Stimulated activated CD8-positive, alpha-beta memory T cell treated with anti-CD3 and anti-CD28 coated beads, Interleukin-7, amount 100 ng/mL, for 4 hours (primary cell): ENCODE measurements around the gene MYG1.

Experiments
- DNase-seq, 2 donors: peaks; one replicate each; pipeline ENCODE4 v3.0.0-alpha.2; 2020; ENCODE audit warnings: low read depth in 2 of 2

MYG1 gene, protein sequence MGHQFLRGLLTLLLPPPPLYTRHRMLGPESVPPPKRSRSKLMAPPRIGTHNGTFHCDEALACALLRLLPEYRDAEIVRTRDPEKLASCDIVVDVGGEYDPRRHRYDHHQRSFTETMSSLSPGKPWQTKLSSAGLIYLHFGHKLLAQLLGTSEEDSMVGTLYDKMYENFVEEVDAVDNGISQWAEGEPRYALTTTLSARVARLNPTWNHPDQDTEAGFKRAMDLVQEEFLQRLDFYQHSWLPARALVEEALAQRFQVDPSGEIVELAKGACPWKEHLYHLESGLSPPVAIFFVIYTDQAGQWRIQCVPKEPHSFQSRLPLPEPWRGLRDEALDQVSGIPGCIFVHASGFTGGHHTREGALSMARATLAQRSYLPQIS

DNA sequence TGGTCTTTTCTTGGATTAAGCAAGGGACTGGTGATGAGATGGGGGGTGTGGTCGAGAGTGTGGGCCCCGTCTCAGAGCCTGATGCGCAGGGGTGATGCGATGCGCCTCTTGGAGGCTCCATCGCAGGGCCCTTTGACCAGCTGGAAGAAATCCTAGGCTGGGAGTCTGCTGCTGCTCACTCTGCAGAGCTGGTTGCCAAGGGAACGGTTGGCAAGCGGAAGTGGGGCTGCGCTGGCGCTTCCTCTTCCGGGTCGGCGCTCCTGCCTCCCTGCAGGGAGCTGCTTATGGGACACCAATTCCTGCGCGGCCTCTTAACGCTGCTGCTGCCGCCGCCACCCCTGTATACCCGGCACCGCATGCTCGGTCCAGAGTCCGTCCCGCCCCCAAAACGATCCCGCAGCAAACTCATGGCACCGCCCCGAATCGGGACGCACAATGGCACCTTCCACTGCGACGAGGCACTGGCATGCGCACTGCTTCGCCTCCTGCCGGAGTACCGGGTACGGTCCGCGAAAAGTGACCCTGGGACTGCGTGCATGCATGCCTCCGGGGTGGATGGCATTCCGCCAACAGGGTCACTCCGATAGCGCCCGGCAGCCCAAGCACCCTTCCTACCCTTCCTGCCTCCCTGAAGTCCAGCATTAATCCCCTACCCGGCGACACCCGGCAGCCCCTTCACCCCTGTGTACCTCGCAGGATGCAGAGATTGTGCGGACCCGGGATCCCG is at the start of gene MYG1:
Gene MYG1, plus strand, starts transcription at position 242 of the 727 bp plus-strand sequence. Its CDS starts 43 bp downstream, at position 285.
- peak; percentile 64 to 75 for DNase-seq

DNA sequence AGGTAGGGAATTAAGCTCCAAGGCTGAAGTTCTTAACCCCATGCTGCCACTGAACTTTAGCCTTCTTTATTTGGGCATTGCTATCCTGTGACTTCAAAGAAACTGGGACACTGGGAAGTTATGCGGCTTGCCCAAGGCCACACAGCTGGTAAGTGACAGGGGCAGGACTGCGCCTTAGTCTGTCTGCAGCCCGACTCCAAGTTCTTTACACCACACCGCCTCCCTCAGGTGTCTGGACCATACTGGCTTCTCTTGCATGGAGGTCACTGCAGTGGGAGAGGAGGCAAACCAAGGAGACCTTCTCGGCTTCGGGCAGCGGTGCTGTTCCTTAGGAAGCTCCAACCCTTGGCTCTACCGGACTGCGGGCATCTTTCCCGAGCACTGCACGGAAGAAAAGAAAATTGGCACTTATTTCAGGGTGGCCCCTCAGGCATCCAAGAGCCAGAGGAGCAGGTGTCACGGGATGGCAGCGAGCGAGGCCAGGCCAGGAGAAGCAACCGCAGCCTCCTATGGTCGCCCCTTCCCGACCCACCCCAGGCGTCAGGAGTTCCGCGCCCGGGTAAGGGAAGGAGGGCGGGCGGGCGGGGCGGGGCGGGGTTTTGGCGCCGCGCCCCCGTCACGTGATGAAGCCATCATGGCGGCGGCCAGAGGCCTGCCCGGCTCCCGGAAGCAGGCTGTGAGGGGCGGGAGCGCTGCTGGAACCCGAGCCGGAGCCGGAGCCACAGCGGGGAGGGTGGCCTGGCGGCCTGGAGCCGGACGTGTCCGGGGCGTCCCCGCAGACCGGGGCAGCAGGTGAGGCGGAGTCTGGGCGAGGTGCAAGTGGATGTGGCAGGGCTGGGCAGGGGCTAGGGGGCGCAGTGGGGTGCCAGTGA is 47.8 kb upstream of the MYG1 start:
- DNase-seq: peak; percentile 34 to 65

DNA sequence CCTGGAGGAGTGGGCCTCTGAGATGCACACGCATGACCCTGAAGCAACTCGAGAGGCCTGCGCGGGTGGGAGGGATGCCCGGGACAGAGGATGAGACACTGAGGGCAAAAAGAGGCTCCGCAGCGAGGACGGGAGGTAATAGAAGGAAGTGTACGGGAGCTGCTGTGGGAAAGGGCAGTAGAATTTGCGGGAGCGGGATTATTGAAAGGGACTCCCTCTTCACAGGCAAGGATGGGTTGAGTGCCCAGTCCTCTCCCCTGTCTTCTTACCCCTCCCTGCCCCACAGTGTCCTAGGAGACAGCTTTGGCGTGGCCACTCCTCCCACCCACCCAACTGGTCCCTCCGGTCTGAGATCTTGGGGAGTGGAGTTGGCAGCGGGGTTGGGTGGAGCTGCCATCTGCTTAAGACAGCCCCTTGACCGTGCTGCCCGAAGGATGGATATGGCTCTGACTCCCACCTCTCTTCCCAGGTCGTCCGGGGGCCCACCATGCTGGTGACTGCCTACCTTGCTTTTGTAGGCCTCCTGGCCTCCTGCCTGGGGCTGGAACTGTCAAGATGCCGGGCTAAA is 47.1 kb upstream of the MYG1 start:
- no peak for DNase-seq

DNA sequence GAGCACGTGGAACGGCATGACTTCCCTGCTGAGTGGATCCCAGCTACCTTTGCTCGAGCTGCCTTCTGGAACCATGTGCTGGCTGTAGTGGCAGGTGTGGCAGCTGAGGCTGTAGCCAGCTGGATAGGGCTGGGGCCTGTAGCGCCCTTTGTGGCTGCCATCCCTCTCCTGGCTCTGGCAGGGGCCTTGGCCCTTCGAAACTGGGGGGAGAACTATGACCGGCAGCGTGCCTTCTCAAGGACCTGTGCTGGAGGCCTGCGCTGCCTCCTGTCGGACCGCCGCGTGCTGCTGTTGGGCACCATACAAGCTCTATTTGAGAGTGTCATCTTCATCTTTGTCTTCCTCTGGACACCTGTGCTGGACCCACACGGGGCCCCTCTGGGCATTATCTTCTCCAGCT is 46.2 kb upstream of the MYG1 start:
- DNase-seq: no peak

DNA sequence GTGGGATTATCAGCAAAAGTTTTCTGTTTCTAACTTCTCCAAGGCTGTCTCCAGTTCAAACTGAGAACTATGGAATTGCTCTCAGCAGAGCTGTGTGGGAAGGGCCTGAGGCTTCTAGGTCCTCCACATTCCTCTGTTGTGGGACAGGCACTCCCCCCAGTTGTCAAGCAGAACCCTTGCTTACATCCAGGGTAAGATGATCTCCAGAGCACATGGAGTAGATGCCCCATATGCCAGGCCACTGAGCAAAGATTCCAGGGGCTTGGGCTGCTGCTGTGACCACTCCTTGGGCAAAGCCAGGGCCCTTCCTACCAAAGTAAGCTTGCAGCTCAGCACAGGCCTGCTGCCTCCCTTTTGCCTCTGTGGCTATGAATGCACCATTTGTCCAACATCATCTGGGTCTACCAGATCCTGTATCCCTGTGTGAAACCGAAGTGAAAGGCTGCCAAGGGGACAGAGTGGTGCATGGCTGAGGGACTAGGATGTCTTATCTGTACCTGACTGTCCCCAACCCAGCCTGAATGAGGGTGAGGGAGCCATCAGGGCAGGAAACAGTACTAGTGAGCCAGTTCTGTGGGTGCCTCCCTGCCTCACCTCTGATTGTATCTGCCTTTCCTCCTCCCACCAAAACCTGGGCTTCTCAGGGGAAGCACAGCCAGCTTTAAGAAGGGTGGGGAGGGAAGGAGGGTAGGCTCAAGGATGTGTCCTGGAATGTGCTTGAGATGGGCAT is 44.5 kb upstream of the MYG1 start:
- DNase-seq: no peak

DNA sequence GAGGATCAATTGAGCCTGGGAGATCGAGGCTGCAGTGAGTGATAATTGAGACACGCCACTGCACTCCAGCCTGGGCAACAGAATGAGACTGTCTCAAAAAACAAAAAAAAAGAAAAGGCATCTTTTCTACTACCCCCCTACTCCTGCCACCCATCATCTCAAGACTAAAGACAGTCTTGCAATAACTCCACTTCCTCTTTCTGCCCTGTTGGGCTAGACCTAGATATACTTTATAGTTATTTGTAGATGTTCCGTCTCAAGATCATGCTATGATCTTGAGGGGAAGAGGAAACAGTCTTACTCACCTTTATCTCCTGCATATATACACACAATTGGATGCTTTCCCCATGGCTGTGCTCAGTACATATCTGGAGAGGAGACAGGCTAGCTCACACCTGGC is 43.5 kb upstream of the MYG1 start:
- no peak for DNase-seq

DNA sequence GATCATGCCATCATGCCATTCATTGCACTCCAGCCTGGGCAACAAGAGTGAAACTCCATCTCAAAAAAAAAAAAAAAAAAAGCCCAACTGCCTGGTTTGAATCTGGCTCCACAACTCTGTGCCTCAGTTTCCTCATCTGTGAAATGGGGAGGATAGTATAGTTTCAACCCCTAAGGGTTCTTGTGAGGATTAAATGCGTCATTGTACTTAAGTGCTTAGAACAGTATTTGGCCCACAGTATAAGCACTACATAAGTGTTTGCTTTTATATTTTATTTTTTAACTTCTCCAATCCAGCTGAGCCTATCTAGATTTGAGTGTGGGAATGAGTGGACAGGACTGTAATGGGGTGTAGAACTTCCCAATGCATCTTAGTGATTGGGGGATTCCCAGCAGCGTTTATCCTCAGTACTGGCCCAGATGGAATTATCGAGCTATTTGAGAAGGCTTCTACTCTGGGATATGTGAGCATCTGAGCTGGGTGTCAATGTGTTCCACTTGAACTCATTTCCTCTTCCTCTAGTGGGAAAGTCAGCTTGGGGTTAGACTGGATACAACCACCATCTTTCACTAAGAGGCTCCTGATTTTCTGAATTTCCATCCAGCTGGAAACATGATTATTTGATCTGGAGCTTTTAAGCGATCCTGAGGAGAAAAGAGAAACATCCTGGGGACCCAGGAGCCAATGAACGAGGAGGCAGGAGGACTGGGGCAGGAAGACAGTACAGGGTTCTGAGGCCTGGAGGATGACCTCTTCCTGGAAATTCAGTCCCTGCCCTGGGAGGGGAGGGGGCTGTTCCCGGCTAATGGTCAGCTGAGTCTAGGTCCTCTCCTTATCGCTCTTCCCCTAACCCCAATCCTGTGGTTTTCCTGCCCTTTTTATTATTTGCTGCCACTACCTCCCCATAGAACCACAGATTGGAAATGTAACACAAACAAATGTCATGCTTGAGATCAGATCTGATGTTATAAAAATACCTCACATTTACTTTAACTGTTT is 40.7 kb upstream of the MYG1 start:
- no peak for DNase-seq

DNA sequence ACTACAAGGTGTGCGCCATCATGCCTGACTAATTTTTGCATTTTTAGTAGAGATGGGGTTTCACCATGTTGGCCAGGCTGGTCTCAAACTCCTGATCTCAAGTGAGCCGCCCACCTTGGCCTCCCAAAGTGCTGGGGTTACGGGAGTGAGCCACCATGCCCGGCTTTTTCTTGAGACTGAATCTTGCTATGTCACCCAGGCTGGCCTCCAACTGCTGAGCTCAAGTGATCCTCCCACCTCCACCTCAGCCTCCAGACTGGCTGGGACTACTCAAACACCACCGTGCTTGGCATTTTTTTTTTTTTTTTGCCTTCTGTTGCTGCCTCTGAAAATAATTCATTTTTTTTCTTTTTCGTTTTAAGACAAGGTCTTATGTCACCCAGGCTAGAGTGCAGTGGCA is 39.6 kb upstream of the MYG1 start:
- DNase-seq: no peak

DNA sequence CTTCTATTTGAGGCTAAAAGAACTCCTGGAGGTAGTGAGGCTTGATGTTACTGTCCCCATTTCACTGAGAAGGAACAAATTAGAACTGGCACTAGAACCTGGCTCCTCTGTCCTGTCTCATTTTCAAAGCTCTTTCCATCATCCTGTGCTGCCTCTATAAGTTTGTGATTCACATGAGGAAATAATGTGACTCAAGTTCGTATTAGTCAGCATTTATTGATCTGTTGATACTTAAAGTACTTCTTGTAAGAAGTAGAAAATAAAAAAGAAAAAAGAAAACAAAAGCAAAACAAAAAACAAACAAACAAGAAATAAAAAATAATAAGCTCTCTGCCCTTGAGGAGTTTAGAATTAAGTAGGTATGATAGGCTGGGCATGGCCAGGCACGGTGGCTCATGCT is 33.7 kb upstream of the MYG1 start:
- DNase-seq: no peak

DNA sequence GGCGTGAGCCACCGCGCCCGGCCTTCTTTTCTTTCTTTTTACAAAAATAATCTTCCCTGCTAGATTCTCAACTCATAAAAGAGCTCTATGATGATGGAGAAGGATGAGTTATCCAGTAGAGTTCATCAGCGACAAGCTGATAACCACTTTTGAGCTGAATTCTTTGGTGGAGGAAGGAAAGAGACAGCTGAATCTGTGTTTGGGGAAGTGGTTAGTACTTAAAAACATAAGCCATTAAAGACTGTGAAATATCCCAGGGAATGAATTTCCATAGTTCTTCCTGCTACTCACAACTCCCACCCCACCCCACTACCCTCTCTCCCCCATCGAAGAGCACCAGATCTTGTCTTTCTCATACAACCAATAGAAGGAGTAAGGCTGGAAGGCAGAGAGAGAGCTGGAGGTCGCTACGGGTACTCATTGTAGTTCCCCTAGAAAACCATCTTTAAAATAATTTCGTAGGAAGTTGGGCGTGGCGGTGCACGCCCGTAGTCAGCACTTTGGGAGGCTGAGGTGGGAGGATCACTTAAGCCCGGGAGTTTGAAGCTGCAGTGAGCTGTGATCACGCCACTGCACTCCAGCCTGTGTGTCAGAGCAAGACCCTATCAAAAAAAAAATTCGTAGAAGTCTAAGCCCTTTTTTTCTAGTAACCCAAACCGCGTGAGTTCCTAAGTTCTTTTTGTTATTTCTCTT is 32.0 kb upstream of the MYG1 start:
- peak; percentile 19 to 39 for DNase-seq

DNA sequence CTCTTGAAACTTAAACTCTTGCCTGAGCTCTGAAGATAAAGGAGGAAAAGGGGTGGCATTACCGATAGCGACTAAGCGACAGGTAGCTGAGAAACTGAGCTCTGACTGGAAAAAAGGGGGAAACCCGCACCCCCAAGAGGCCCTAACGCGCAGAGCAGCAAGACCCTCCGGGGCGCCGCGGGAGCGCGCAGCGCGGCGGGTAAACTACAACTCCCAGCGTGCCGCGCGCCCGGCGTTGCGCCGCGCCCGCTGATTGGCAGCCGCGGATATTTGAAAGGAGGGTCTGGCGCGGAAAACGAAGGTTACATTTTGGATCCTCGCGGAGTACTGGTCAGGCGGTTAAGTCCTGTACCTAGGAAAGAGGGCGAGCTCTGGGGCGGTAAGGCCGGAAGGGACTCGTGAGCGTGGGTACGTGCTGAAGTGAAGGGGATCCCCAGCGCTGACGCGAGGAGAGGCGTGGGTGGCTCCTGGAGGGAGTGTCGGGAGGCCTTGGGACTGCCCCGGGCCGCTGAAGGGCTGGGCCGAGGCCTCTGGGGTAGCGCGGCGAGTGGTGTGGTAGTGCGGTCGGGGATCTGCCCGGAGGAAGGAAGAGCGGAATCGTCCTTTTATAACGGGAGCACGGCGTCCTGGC is 31.4 kb upstream of the MYG1 start, which contains the start of gene ESPL1:
Gene ESPL1, plus strand, starts transcription at position 301 of the 631 bp plus-strand sequence. CDS start 468 bp downstream, outside the sequence.
- DNase-seq: peak; percentile 76 to 79

DNA sequence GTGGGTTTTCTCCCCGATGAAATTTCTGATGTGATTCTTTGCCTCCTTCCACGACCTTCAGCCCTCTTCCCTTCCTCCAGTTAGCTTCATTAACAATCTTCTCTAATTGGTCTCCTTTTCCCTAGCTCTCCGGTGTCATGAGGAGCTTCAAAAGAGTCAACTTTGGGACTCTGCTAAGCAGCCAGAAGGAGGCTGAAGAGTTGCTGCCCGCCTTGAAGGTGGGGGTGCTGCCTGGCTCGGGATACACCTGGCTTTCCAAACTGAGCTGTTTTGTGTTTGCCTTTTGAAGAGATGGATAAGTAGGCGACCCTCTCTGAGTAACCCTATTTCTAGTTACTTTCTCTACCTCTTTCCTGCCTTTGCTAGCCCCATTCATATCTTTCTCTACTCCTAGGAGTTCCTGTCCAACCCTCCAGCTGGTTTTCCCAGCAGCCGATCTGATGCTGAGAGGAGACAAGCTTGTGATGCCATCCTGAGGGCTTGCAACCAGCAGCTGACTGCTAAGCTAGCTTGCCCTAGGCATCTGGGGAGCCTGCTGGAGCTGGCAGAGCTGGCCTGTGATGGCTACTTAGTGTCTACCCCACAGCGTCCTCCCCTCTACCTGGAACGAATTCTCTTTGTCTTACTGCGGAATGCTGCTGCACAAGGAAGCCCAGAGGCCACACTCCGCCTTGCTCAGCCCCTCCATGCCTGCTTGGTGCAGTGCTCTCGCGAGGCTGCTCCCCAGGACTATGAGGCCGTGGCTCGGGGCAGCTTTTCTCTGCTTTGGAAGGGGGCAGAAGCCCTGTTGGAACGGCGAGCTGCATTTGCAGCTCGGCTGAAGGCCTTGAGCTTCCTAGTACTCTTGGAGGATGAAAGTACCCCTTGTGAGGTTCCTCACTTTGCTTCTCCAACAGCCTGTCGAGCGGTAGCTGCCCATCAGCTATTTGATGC is 30.6 kb upstream of the MYG1 start:
- DNase-seq: no peak

DNA sequence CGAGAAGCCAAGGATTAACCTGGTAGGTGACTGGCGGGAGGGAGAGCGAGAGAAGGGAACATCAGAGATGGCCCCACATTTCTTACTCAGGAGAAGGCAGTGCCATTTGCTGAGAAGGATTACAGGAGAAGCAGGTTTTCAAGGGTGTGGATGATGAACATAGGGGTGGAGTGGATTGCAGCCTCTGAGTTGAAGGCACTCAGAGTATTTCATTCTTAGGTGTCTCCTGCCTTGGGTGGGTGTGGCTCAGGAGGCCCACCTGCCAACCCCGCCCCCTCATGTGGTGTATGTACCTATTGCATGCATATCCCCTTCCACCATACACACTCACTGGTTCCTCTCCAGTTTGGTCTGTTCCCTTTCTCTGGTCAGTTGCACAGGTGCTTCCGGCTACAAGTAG is 25.1 kb upstream of the MYG1 start:
- DNase-seq: no peak

DNA sequence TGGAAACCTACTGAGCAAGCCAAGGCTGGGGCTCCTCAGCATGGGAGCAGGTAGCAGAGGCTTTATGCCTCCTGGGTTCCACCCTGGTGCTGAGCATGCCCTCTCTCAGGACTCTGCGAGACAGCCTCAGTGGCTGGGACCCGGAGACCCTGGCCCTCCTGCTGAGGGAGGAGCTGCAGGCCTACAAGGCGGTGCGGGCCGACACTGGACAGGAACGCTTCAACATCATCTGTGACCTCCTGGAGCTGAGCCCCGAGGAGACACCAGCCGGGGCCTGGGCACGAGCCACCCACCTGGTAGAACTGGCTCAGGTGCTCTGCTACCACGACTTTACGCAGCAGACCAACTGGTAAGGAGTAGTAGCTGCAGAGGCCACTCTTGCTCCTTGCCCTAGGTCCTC is 23.0 kb upstream of the MYG1 start:
- no peak for DNase-seq

DNA sequence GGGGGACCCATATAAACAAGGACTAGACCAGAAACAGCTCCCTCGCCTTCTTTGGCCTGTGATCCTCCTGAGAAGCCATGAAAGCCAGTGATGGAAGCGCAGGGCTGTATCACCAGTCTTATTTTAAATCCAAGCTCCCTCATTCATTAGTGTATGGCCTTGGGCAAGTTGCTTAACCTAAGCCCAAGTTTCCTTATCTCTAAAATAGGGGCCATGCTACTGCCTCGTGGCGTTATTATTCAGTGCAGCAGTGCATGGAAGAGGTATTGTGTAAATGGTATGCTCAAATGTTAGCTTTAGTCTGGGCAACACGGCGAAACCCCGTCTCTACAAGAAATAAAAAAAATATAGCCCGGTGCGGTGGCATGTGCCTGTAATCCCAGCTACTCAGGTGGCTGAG is 21.5 kb upstream of the MYG1 start:
- DNase-seq: no peak

DNA sequence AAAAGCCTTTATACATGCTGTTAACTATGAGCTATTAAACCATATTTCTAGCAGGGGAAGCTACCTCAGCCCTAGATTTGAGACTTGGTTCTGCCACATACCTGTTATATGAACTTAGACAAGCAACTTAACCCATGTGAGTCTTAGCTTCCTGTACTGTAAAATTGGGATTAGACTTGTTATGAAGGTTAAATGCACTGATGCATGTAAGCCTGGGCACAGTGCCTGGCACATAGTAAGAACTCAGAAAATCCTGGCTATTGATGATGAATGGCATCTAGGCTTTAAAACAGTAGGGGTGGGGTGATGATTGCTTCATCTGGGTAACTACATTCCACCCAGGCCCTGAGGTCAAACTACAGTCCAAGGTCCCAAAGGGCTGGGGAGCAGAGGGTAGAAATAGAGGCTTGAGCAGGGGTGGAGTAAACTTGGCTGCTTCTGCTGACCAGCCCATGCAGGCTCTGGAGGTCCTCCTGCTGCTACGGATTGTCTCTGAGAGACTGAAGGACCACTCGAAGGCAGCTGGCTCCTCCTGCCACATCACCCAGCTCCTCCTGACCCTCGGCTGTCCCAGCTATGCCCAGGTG is 20.1 kb upstream of the MYG1 start:
- DNase-seq: no peak

DNA sequence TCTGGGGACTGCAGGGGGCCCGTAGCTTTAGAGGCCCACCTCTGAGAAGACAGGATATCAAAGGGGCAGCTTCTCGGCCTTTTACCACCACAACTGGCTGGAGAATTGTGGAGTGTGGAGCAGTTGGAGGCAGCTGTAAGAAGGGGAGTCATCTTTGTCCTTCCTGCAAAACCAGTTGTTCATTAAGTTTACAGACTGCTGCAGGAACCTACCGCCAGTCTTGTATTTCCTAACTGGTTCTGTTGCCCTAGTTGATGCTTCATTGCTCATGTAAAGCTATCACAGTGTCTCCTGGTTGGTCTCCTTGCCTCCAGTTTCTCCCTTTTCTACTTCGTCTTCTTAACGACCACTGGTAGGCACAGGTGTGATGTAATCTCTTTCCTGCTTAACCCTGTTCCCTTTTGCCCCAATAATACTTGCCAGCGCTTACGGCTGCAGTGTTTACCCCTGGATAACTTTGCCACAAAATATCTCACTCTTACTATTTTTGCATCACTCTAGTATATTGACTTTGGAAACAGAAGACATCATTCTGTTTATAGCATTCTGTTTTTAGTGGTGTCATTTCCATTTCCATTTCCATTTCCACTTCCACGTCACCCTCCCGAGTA is 19.5 kb upstream of the MYG1 start:
- no peak for DNase-seq
